Upper lobe of left lung (tissue), 4 donors: ENCODE data around the gene KYAT1.

Source experiments
- EP300 ChIP-seq, 4 donors: sonication (generic); formaldehyde crosslinking; IDR thresholded peaks; one replicate each; pipeline ENCODE4 v1.5.1; 2017; ENCODE audit warnings: antibody characterized with exemption in 4 of 4, control low read depth in 2 of 4
- POLR2A ChIP-seq, 4 donors: fragments of 450-650 bp; IDR thresholded peaks; one replicate each; pipeline ENCODE4 v1.5.1; 2016 to 2017; ENCODE audit warnings: antibody characterized with exemption in 4 of 4, mild to moderate bottlenecking in 2 of 4

GRCh38 chr9:128899566-128900322 lies 18.0 kb upstream of the KYAT1 start:
- no peak for TF ChIP-seq EP300 (IDR thresholded peaks at IDR 0.05)
- TF ChIP-seq POLR2A (IDR thresholded peaks at IDR 0.05): no peak
